Mesenchymal stem cell (in vitro differentiated cells and primary cell): Measurements from ENCODE around the gene ACVR2B. TPM values are rescaled to one million over a fixed set of nuclear protein-coding genes. Genes with fewer than 3 reads are reported as not detected.

ENCODE experiments used
- DNase-seq: peaks from one replicate; pipeline ENCODE4 v3.0.0-alpha.2; 2013
- H2AFZ ChIP-seq: one replicate; pipeline ENCODE4 v1.6.1; 2013; ENCODE audit warnings: low read depth, mild to moderate bottlenecking, control low read depth, inconsistent platforms, low read length, moderate library complexity
- H2AK5ac ChIP-seq: 2 replicates; pipeline ENCODE4 v1.6.1; 2013; ENCODE audit warnings: low read length, moderate library complexity, mild to moderate bottlenecking, inconsistent platforms; ENCODE audit not compliant: severe bottlenecking
- H2BK120ac ChIP-seq: one replicate; pipeline ENCODE4 v1.6.1; 2013; ENCODE audit warnings: low read depth, mild to moderate bottlenecking, inconsistent platforms, low read length, moderate library complexity
- H2BK12ac ChIP-seq, 2 experiments: one replicate each; pipeline ENCODE4 v1.6.1; 2013; ENCODE audit warnings: inconsistent platforms in 2 of 2, low read length in 2 of 2, mild to moderate bottlenecking in 2 of 2, moderate library complexity in 2 of 2, control low read depth in 1 of 2
- H2BK15ac ChIP-seq: one replicate; pipeline ENCODE4 v1.6.1; 2013; ENCODE audit warnings: mild to moderate bottlenecking, low read depth, inconsistent platforms; ENCODE audit not compliant: poor library complexity, severe bottlenecking
- H2BK5ac ChIP-seq: 2 replicates; pipeline ENCODE4 v1.6.1; 2013; ENCODE audit warnings: low read depth, mild to moderate bottlenecking, low read length, control low read depth, inconsistent platforms; ENCODE audit not compliant: poor library complexity, severe bottlenecking
- H3K14ac ChIP-seq, 2 experiments: one replicate each; pipeline ENCODE4 v1.6.1; 2013; ENCODE audit warnings: inconsistent platforms in 2 of 2, low read length in 2 of 2, control low read depth in 1 of 2, mild to moderate bottlenecking in 1 of 2, moderate library complexity in 1 of 2
- H3K18ac ChIP-seq, 2 experiments: one replicate each; pipeline ENCODE4 v1.6.1; 2013; ENCODE audit warnings: inconsistent platforms in 2 of 2, low read length in 2 of 2, control low read depth in 1 of 2, low read depth in 1 of 2, mild to moderate bottlenecking in 1 of 2
- H3K23ac ChIP-seq, 2 experiments: one replicate each; pipeline ENCODE4 v1.6.1; 2013; ENCODE audit warnings: inconsistent platforms in 2 of 2, low read length in 2 of 2, mild to moderate bottlenecking in 2 of 2, moderate library complexity in 2 of 2, control low read depth in 1 of 2
- H3K27ac ChIP-seq: 2 replicates; pipeline ENCODE4 v1.5.1; 2013; ENCODE audit warnings: mild to moderate bottlenecking, moderate library complexity, low read length, control low read depth, inconsistent platforms; ENCODE audit not compliant: poor library complexity, severe bottlenecking
- H3K27me3 ChIP-seq, 2 experiments: 2 replicates each; pipeline versions ENCODE4 v1.6.1 to v1.7.0; 2013; ENCODE audit warnings: low read length in 2 of 2, mild to moderate bottlenecking in 2 of 2, moderate library complexity in 2 of 2, control low read depth in 1 of 2, inconsistent platforms in 1 of 2; ENCODE audit not compliant: control insufficient read depth in 1 of 2, insufficient read depth in 1 of 2
- H3K36me3 ChIP-seq, 2 experiments: 2 replicates each; pipeline versions ENCODE4 v1.6.1 to v1.7.0; 2013; ENCODE audit warnings: low read length in 2 of 2, control low read depth in 1 of 2, inconsistent platforms in 1 of 2, low read depth in 1 of 2, mild to moderate bottlenecking in 1 of 2; ENCODE audit not compliant: insufficient read depth in 2 of 2, control insufficient read depth in 1 of 2
- H3K4ac ChIP-seq, 2 experiments: one replicate each; pipeline ENCODE4 v1.6.1; 2013; ENCODE audit warnings: inconsistent platforms in 2 of 2, low read length in 2 of 2, mild to moderate bottlenecking in 2 of 2, moderate library complexity in 2 of 2, control low read depth in 1 of 2, low read depth in 1 of 2
- H3K4me1 ChIP-seq: 2 replicates; pipeline ENCODE4 v1.6.1; 2013; ENCODE audit warnings: low read depth, low read length, control low read depth; ENCODE audit not compliant: control insufficient read depth, insufficient read depth
- H3K4me2 ChIP-seq: 2 replicates; pipeline ENCODE4 v1.6.1; 2013; ENCODE audit warnings: low read length, mild to moderate bottlenecking, inconsistent platforms; ENCODE audit not compliant: poor library complexity, severe bottlenecking
- H3K4me3 ChIP-seq, 2 experiments: 2 replicates each; pipeline versions ENCODE4 v1.5.1 to v1.7.0; 2013; ENCODE audit warnings: low read length in 2 of 2, mild to moderate bottlenecking in 2 of 2, control low read depth in 1 of 2, low read depth in 1 of 2; ENCODE audit not compliant: insufficient read depth in 1 of 2
- H3K79me1 ChIP-seq: replicated peaks from 2 replicates; pipeline ENCODE4 v1.6.1; 2013; ENCODE audit warnings: mild to moderate bottlenecking, control low read depth, low read length, inconsistent platforms; ENCODE audit not compliant: poor library complexity, severe bottlenecking
- H3K9ac ChIP-seq: 2 replicates; pipeline ENCODE4 v1.7.0; 2013; ENCODE audit warnings: mild to moderate bottlenecking, low read length, moderate library complexity
- H3K9me3 ChIP-seq: 2 replicates; pipeline ENCODE4 v1.7.0; 2013; ENCODE audit warnings: mild to moderate bottlenecking, low read length; ENCODE audit not compliant: control insufficient read depth
- H4K8ac ChIP-seq: one replicate; pipeline ENCODE4 v1.6.1; 2013; ENCODE audit warnings: inconsistent platforms, mild to moderate bottlenecking, low read length, moderate library complexity
- H4K91ac ChIP-seq: one replicate; pipeline ENCODE4 v1.6.1; 2013; ENCODE audit warnings: mild to moderate bottlenecking, low read length, inconsistent platforms
- WGBS: methylation state at CpG from one replicate; pipeline ENCODE4 v1.1.7; 2013; ENCODE audit warnings: mixed read lengths; 5-methylcytosine and 5-hydroxymethylcytosine counted together
- small RNA-seq: library from polyadenylated mRNA; stranded (forward); fragments of <200 nt; extraction: miRNeasy Mini kit (QIAGEN cat#:217004); gene quantifications from one replicate; pipeline ENCODE3, GENCODE V24; 2013; ENCODE audit warnings: low read depth

ACVR2B gene

DNA sequence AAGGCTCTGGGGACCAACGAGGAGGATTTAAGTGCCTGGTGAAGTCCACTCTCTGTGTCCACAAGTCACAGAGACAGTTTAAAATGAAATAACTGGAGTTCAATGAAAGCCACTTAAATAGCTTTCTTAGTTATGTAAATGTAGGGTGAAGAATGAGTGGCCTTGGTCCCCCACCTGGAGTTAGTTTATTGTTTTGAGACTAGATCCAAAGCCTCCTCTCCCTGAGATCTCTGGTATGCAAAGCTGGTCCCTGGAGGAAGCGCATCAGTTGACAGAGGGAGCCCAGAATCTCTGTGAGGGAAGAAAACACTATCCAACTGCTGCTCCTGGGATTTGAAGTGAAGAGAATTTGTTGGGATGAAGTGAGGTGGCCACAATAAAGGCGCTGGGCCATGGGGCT is 83.0 kb downstream of the ACVR2B start:
- DNase-seq, result no peak
- Histone ChIP-seq H2BK12ac (no peak overlapping the region), H3K23ac (no peak overlapping the region), H3K36me3 (peaks cover 11 to 22% of the 10 kb centered on the region in 2 experiments), H2AK5ac (no peak overlapping the region), H3K14ac (no peak overlapping the region), H2BK15ac (no peak overlapping the region), H2AFZ (no peak overlapping the region), H3K27ac (no peak overlapping the region), H3K27me3 (no peaks in the 10 kb centered on the region), H4K8ac (no peak overlapping the region), H3K4ac (no peak overlapping the region), H3K9me3 (peaks cover 10% of the 10 kb centered on the region), H3K4me1 (peaks cover 6% of the 10 kb centered on the region), H3K4me2 (no peak overlapping the region), H3K4me3 (no peak overlapping the region), H3K18ac (no peak overlapping the region), H3K79me1 (peaks cover 4% of the 10 kb centered on the region), H2BK5ac (no peak overlapping the region), H4K91ac (no peak overlapping the region), H3K9ac (no peak overlapping the region), H2BK120ac (no peak overlapping the region)
- WGBS, result 82% methylated on average over 3 of the region's 3 CpGs

DNA sequence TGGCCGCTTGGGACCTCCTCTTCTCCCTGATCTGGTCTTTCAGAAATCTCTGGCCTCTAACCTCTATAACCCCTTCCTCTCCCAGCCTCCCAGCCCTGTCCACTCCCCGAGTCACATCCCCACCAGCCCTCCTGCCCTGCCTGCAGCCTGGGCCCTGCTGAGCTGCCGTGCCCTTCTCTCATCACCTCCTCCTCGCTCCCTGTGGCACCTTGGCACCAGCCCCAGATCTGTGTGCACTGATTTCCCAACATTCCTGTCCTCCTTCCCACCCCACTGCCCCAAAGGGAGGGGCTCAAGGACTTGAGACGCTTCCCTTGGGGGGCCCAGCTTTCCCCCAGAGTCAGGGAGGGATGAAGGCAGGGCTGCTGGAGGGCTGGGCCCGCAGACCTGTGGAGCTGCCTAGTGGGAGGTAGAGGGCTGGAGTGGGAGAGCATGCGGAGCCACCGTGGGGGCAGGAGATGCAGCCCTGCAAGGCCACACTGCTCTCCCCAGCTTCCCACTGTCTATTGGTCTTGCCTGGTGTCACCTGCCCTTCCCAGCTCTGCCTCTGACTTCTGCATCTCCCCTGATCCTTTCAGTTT is 85.2 kb downstream of the ACVR2B start:
- no peak overlapping the region for H2AFZ ChIP-seq
- no peak overlapping the region for H2BK120ac ChIP-seq
- H4K91ac ChIP-seq, result no peak overlapping the region
- peaks cover 10% of the 10 kb centered on the region for H3K9me3 ChIP-seq
- peaks cover 0 to 22% of the 10 kb centered on the region in 2 experiments for H3K36me3 ChIP-seq
- H2BK15ac ChIP-seq, result no peak overlapping the region
- H3K79me1 ChIP-seq, result no peaks in the 10 kb centered on the region
- no peak overlapping the region for H2AK5ac ChIP-seq
- peaks cover 18% of the 10 kb centered on the region for H3K4me1 ChIP-seq
- H3K18ac ChIP-seq, result no peak overlapping the region
- peak overlapping the region in 1 of 2 experiments; percentile 79 for H3K14ac ChIP-seq
- H3K4me3 ChIP-seq, result no peak overlapping the region
- 89% methylated on average over 6 of the region's 8 CpGs for WGBS
- no peak overlapping the region for H3K9ac ChIP-seq
- no peak overlapping the region for H2BK5ac ChIP-seq
- H3K4ac ChIP-seq, result no peak overlapping the region
- no peak overlapping the region for H4K8ac ChIP-seq
- H3K23ac ChIP-seq, result no peak overlapping the region
- peaks cover 0 to under 1% of the 10 kb centered on the region in 2 experiments for H3K27me3 ChIP-seq
- H2BK12ac ChIP-seq, result no peak overlapping the region
- no peak for DNase-seq
- H3K4me2 ChIP-seq, result no peak overlapping the region
- H3K27ac ChIP-seq, result no peak overlapping the region

DNA sequence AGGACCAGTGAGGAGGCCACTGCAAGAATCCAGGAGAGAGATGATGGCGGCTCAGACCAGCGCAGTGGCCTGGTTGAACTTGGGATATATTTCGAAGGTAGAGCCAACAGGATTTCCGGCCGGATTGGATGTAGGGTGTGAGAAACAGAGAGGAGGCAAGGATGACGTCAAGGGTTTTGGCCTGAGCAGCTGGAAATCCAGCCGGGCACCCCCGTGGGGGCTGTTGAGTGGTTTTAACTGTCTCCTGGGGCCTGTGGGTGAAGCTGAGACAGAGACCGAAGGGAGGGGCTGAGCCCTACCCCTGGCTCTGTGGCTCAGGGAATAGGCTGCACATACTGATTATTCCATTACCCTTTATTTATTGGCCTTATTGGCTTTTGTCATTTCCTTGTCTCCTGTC is 88.1 kb downstream of the ACVR2B start:
- Histone ChIP-seq H3K4ac (no peak overlapping the region), H3K27ac (no peak overlapping the region), H3K79me1 (no peaks in the 10 kb centered on the region), H2AK5ac (no peak overlapping the region), H2BK15ac (no peak overlapping the region), H3K4me1 (peaks cover 20% of the 10 kb centered on the region), H3K23ac (no peak overlapping the region), H2AFZ (no peak overlapping the region), H3K4me2 (no peak overlapping the region), H3K36me3 (peaks cover 0 to 7% of the 10 kb centered on the region in 2 experiments), H2BK5ac (no peak overlapping the region), H3K9me3 (no peaks in the 10 kb centered on the region), H3K4me3 (no peak overlapping the region), H4K91ac (no peak overlapping the region), H4K8ac (no peak overlapping the region), H2BK12ac (no peak overlapping the region), H2BK120ac (no peak overlapping the region), H3K14ac (no peak overlapping the region), H3K9ac (no peak overlapping the region), H3K27me3 (peaks cover 14% of the 10 kb centered on the region in 2 experiments), H3K18ac (no peak overlapping the region)
- DNase-seq, result no peak
- WGBS, result 87% methylated on average over 7 of the region's 9 CpGs

Small RNA genes lying within 50 kb of the gene (small RNA-seq; reads per million reads assigned to genes)
- gene RF00019, result not detected
